Measurements from ENCODE around the gene DTX3L. TPM values are rescaled to one million over a fixed set of nuclear protein-coding genes. Genes with fewer than 3 reads are reported as not detected.

DTX3L gene
- total and polyA plus RNA-seq, 2 of the 13 experiments (the other 11 are each of a cell fraction or from before 2014, with no cell fraction given), result 2.5 to 10.9 TPM

- TF ChIP-seq NFAT5 (CRISPR knock-in tag; IDR thresholded peaks at IDR 0.05), result no peak
- no peak for TF ChIP-seq U2AF2 (IDR thresholded peaks at IDR 0.05; ENCODE audit: low read depth, low read length)
- TF ChIP-seq ADNP (CRISPR knock-in tag; IDR thresholded peaks at IDR 0.05), result no peak
- TF ChIP-seq STAT6 (CRISPR knock-in tag; IDR thresholded peaks at IDR 0.05; ENCODE audit: borderline replicate concordance), result no peak
- no peak for TF ChIP-seq HNRNPK (IDR thresholded peaks at IDR 0.05; ENCODE audit: low read depth, low read length, poor library complexity, severe bottlenecking)
- TF ChIP-seq POLR2AphosphoS5 (IDR thresholded peaks at IDR 0.05; ENCODE audit: low read depth, low read length), result no peak
- TF ChIP-seq KLF6 (CRISPR knock-in tag; IDR thresholded peaks at IDR 0.05), result no peak
- TF ChIP-seq ZNF180 (CRISPR knock-in tag; IDR thresholded peaks at IDR 0.05; ENCODE audit: borderline replicate concordance, low read depth), result no peak
- no peak for TF ChIP-seq ZNF12 (CRISPR knock-in tag; IDR thresholded peaks at IDR 0.05)
- TF ChIP-seq RFX3 (CRISPR knock-in tag; IDR thresholded peaks at IDR 0.05), result no peak
- TF ChIP-seq GTF3A (CRISPR knock-in tag; conservative IDR thresholded peaks at IDR 0.05), result no peak
- TF ChIP-seq TEAD2 (CRISPR knock-in tag; IDR thresholded peaks at IDR 0.05), result no peak
- peak; percentile 55; the same call in 1 of the 2 replicates for TF ChIP-seq LCORL (IDR thresholded peaks at IDR 0.05)
- TF ChIP-seq LCORL (CRISPR knock-in tag; IDR thresholded peaks at IDR 0.05), result peak; percentile 80
- no peak for TF ChIP-seq ELK4 (CRISPR knock-in tag; IDR thresholded peaks at IDR 0.05; ENCODE audit: borderline replicate concordance)
- no peak for TF ChIP-seq SOX13 (IDR thresholded peaks at IDR 0.05)
- peak in 1 of 2 experiments; percentile 74; a peak in 2 of 4 replicates for TF ChIP-seq SOX13 (CRISPR knock-in tag; conservative IDR thresholded peaks at IDR 0.05 in 1 of 2, IDR thresholded peaks at IDR 0.05 in 1 of 2)
- no peak for TF ChIP-seq ZNF264 (CRISPR knock-in tag; IDR thresholded peaks at IDR 0.05)
- TF ChIP-seq POLR2A (IDR thresholded peaks at IDR 0.05; ENCODE audit: insufficient read depth in 1 of 2, low read depth in 2 of 2, low read length in 2 of 2), result no peak
- no peak for TF ChIP-seq ZNF367 (CRISPR knock-in tag; IDR thresholded peaks at IDR 0.05; ENCODE audit: borderline replicate concordance)
- TF ChIP-seq ZNF446 (CRISPR knock-in tag; IDR thresholded peaks at IDR 0.05), result no peak
Measured at GRCh38 chr3:122572940-122573412, 8.8 kb downstream of the DTX3L start (continued).

All from HepG2 (cell line).